Skin of body (tissue), 2 donors: ENCODE data around the gene CABLES1. TPM values are rescaled to one million over a fixed set of nuclear protein-coding genes. Genes with fewer than 3 reads are reported as not detected.
"Not testable (repeated sequence)": the region's sequence is repeated elsewhere in the genome, so short reads cannot be mapped to it uniquely, and the experiment has no call there.

Source experiments
- DNase-seq: peaks from one replicate; lab custom pipeline; 2025; lab: John Stamatoyannopoulos, UW
- total RNA-seq: library from RNA; depleted of rRNA; stranded (reverse); fragments of >200 nt; gene quantifications from one replicate; pipeline ENCODE4 v1.2.3, GENCODE V29; 2014

CABLES1 gene
- total RNA-seq, 1 donor from 2014 or later, result 26.6 TPM

- DNase-seq, result no peak
Measured at GRCh38 chr18:23260926-23261590, 125.8 kb downstream of the CABLES1 start.

GRCh38 chr18:23263551-23264235 is 128.4 kb downstream of the CABLES1 start:
- no peak for DNase-seq

GRCh38 chr18:23265682-23266399 is 130.6 kb downstream of the CABLES1 start:
- DNase-seq, result peak; percentile 2

- DNase-seq, result no peak
Measured at GRCh38 chr18:23266717-23267446, 131.6 kb downstream of the CABLES1 start.

GRCh38 chr18:23267447-23267776 is 132.1 kb downstream of the CABLES1 start:
- DNase-seq, result no peak

- DNase-seq, result peak; percentile 17
Measured at GRCh38 chr18:23268641-23269040, 133.4 kb downstream of the CABLES1 start.

GRCh38 chr18:23269068-23269467 is 133.8 kb downstream of the CABLES1 start:
- DNase-seq, result not testable (repeated sequence)

GRCh38 chr18:23269928-23270327 is 134.6 kb downstream of the CABLES1 start:
- no peak for DNase-seq

GRCh38 chr18:23270986-23271680 is 135.8 kb downstream of the CABLES1 start:
- DNase-seq, result no peak

GRCh38 chr18:23272498-23273232 is 137.4 kb downstream of the CABLES1 start:
- DNase-seq, result no peak

GRCh38 chr18:23273443-23273966 is 138.2 kb downstream of the CABLES1 start:
- DNase-seq, result no peak

GRCh38 chr18:23274638-23275482 is 139.6 kb downstream of the CABLES1 start:
- DNase-seq, result no peak

- DNase-seq, result no peak
Measured at GRCh38 chr18:23276451-23276850, 141.2 kb downstream of the CABLES1 start.

GRCh38 chr18:23277399-23277798 is 142.1 kb downstream of the CABLES1 start:
- DNase-seq, result no peak

GRCh38 chr18:23279931-23280330 is 144.6 kb downstream of the CABLES1 start:
- no peak for DNase-seq

- DNase-seq, result no peak
Measured at GRCh38 chr18:23280844-23281243, 145.6 kb downstream of the CABLES1 start.

- DNase-seq, result peak; percentile 12
Measured at GRCh38 chr18:23281626-23282436, 146.5 kb downstream of the CABLES1 start.

GRCh38 chr18:23282437-23282781 is 147.1 kb downstream of the CABLES1 start:
- no peak for DNase-seq
